NCI-H2081 (cell line): ENCODE results near the gene PNPLA1.
"Not testable (repeated sequence)": the region's sequence is repeated elsewhere in the genome, so short reads cannot be mapped to it uniquely, and the experiment has no call there.

Experiments
- DNase-seq, 2 experiments: peaks; one replicate each; lab custom pipeline; 2025; lab: John Stamatoyannopoulos, UW

Gene PNPLA1

DNA sequence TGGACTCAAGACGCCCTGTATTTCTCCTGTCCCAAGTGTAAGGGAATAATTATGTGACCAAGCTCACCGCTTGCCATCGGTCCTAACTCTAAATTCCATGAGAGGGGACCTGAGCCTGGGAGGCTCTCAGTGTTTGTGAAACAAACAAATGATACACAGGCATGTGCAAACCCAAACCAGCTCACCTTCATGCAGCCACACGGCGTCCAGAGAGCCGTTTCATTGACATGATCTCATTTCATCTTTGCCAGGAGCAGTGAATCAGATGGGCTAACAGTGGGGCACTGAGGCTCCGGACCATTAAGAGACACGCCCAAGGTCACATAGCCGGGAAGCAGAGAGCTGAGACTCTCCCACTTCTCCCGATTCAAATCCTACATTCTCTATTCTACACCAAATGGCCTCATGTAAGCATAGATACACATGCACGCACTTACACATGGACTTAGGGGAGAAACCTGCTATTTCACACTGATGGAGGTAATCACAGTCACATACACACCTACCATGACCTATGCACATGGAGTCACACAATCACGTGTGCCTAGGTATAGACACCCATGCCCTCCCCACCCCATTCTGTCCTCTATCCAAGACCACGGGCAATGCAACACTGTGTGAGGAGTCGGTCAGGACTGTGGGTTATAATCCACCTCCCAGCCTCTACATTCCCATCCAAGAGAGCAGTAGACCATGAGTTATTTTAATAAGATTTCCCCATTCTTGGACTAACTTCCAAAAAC is 65.8 kb downstream of the PNPLA1 start:
- no peak for DNase-seq

DNA sequence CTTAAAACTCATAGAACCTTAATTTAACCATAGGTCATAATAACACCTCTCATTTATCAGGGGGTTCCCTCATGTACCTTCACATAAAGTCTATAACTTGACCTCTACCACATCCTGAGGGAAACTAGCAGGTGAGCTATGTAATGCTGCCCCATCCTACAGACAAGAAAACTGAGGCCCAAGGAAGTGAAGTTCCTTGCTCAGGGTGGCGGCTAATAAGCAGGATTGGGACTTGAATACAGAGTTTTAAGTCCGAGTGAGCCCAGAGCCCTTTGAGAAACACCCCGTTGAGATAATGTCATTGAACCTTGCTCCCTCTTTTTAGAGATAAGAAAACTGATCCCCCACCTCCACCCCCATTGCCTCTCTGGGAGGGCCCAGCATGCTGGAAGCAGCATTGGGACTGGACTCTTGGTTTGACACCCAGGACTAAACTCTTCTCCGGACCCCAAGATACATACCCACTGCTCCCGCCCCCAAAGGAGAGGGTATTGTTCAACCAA is 66.4 kb downstream of the PNPLA1 start:
- DNase-seq, result no peak

DNA sequence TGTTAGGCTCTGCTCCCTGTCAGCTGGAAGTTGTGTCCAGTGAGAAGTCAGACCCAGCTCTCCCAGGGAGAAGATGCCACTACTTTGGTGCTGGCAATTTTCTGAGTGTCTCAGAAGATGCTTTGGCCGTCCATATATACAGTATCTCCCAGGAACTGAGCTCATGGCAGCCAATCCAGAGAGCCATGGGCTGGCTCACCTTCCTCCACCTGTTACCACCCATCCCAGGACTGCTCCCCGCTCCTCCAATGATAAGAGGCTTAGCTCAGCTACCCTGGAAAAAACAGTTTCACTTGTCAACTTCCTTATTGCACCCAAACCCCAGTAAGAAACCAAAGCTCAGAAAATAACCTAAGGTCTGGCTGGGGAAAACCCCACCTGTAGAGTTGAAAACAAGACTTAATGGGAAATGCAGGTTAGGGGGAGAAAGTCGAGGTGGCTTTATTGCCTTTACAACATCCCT is 67.0 kb downstream of the PNPLA1 start, which contains the start of gene BNIP5:
TSS of gene BNIP5 (minus strand) at position 110 of the 463 bp plus-strand sequence. CDS start 6,198 bp downstream, outside the sequence.
- no peak for DNase-seq

DNA sequence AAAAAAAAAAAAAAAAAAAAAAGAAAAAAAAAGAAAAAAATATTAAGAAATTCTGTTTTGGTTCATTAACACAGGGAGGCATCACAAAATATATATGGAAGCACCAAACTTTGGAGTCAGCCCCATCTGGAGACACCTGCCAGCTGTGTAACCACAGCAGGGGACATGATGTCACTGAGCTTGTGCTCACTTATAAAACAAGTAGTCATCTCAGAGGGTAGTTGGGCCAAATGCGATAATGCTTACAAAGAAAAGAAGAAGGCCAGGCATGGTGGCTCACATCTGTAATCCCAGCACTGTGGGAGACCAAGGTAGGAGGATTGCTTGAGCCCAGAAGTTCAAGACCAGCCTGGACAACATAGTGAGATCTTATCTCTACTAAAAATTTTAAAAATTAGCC is 68.0 kb downstream of the PNPLA1 start:
- DNase-seq, result no peak

DNA sequence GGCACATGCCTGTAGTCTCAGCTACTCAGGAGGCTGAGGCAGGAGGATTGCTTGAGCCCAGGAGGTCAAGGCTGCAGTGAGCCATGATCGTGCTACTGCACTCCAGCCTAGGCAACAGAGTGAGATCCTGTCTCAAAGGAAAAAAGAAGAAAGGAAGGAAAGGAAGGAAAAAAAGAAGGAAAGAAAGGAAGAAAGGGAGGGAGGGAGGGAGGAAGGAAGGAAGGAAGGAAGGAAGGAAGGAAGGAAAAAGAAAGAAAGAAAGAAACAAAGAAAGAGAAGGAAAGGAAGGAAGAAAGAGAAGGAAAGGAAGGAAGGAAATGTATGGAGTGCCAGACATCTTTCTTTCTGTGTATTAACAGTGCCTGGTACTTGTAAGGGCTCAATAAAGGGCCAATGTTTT is 68.4 kb downstream of the PNPLA1 start:
- DNase-seq, result not testable (repeated sequence)

DNA sequence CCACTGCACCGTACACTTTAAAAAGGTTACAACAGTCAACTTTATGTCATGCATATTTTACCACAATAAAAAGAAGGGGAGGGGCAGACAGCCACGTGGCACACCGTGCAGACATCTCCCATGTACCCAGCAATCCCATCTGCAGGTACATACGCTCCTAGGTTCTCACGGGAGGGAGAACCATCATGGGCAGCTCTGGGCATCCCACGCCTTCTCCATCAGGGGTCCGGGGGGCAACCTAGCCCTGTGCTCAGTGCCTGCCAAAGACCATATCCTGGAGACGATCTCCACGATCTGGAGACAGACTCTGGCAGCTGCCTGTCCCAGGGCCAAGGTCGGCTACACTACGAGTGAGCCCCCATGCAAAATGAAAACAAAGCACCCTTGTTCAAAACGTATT is 69.3 kb downstream of the PNPLA1 start:
- DNase-seq, result no peak

DNA sequence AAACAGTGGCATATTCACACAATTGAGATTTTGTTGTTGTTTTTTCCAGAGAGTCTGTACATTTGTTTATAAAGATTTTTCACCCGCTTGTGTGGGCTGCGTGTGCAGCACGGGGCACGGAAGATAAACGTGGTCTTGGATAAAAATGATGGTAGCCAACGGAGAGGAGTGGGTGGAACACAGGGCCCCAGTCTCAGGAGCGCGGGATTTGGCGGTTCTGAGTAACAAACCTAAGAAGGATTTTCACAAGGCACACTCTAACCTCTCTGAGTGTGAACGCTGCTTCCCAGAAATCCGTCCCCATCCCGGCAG is 70.4 kb downstream of the PNPLA1 start:
- no peak for DNase-seq

DNA sequence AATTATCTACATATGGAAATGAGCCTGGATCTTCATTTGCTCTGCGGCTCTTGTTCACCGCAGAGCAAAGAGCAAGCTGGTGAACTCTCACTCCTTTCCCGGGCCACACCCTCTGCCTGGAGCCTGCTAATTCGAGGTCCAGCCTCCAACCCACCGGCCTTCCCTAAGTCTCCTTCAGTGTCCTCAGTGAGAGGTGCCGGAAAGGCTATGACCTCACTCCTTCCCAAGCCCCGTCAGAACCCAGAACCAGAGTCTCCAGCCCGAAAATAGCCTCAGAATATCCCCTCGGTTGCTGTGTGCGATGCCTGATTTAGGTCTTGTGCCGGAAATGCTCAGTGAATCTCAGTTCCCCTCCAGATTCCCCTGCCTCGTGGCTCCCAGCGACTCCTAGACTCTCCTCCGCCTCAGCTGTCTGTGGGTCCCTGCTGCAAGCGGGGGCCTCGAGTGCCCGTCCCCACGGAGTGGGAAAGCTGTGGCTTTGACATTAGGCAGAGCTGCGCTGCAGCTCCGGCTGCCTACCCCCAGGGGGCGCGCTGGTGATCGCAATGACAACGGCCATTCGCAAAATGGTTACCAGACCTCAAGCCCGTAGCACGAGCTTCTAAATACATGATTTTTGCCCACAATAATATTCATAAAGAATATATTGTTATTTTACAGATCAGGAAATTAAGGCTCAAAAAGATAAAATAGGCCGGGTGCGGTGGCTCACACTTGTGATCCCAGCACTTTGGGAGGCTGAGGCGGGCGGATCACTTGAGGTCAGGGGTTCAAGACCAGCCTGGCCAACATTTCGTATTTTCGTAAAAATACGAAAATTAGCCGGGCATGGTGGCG is 71.0 kb downstream of the PNPLA1 start:
- peak; percentile 29 to 49 for DNase-seq

DNA sequence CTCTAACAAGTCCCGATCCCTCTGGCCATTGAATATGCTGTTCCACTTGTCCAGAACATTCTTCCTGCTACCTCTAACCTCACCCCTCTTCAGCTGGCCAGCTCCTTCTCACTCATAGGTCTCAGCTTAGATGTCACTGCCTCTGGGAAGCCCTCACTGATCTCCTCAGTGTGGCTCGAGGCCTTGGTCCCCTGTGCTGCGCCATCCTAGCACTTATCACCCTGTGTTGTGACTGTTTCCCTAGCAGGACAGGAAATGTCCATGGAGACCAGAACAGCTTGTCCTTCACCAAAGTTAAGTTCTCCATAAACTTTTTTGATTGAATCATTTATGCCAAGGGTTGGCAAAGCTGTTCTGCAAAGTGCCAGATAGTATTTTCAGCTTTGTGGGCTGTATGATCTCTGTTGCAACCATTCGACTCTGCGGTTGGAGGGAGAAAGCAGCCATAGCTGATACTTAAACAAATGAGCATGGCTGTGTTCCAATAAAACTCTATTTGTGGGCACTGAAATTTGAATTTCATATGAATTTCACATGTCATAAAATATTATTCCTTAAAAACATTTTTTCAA is 73.3 kb downstream of the PNPLA1 start:
- DNase-seq, result no peak

DNA sequence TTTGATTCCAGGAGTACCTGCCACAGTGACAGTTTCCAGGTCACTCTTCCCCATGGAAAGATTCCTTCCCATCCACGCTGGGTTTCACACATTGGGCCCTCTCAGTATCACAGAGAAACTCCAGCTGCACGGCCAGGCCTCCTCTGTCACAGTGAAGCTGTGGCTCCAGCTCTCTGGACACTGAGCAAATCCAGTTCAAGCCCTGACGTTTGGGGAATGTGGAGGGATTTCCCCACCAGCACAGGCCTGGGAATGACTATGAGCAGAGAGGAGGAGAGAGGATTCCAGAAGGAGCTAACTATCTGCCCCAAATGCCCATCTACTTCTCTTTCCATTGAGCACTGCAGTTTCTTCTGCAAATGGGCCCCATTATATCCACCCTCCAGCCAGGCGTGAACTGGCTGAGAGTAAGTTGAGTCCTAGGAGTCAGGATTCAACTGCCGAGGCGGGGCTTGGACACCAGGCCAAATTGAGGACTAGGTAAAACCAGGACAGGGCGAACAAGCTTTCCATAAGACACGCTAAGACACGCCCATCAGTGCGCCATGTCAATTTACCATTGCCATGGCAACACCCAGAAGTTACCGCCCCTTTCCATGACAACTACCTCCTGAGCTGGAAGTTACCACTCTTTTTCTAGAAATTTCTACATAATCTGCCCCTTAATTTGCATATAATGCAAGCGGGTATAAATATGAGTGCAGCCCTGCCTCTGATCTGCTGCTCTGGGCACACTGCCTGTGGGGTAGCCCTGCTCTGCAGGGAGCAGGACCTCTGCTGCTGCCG is 76.0 kb downstream of the PNPLA1 start:
- no peak for DNase-seq

DNA sequence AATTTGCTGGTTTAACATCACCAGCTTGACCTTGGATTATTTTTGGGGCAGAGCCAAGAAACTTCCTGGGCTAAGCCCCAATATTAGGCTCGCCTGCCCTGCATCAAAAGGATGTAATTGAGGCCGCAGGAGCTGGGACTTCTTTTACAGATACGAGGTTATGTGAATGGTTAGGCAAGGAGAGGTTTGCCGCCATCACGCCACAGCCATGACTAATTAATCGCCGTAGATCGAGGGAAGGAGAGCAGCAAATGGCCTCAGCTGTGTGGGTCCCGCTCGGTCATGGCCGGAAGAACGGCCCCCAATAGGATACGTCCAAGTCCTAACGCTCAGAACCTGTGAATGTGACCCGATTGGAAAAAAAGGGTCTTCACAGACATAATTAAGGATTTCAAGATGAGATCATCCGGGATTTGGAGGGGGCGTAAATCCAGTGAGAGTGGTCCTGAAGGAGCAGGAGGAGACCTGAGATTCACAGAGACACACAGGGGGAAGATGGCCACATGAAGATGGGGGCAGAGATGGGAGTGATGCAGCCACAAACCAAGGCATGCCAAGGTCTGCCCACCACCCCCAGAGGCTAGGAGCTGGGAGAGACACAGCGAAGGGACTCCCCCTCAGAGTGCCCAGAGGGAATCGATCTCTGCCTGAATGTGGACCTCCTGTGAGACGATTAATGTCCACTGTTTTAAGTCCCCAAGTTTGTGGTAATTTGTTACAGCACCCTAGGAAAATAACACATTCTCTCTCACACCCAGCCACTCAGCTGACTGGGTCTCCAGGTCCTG is 76.8 kb downstream of the PNPLA1 start:
- no peak for DNase-seq

DNA sequence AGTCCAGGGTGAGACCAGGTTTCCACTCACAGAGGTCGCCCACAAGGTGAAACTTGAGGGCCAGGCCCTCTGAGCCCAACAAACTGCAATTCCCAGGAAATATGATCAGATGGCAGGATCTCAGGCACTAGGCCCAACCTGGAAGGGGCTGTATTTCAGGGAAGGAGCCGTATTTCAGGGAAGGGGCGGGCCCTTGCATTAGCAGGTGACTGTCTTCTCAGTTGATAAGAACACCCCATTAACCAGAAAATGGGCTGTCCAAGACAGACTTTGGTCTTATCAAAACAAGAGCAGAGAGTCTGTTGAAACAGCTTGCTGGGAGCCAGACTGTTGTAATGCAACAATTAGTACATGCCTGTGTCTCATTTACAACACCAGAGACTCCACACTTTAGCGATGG is 77.8 kb downstream of the PNPLA1 start:
- DNase-seq, result no peak

DNA sequence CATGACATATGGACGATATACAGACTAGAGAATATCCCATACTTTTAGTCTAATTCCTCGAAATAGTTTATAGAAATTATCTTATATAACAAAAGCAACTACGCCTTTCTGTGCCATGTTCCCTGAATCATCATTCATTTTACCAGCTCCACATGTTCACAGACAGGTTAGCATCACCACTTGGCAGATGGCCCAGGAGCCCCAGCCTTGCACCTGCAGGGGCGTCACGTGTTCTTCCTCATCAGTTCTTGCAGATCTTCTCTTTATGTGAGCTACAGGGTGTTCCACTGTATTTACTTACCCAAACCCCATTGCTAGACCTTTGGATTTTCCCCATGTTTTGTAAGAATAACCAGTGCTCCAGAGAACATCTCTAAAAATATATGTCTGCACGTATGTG is 79.4 kb downstream of the PNPLA1 start:
- DNase-seq, result peak; percentile 84 to 95

DNA sequence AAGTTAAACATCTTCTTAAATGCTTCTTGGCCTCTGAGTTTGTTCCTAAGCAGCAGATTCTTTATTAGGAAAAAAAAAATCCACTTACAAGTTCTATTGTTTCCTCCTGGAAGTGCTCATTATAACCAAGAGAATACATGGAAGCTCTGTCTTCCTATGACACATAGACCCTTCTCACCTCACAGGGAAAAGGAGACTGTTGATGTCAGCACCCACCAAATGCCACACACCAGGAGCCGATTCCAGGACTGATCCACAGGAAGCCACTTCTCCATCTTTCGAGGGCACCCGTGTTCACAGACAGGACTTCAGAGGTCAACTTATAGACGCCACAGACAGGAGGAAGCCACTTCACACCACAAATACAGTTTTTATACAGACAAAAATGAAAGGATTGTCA is 80.2 kb downstream of the PNPLA1 start:
- DNase-seq, result no peak

DNA sequence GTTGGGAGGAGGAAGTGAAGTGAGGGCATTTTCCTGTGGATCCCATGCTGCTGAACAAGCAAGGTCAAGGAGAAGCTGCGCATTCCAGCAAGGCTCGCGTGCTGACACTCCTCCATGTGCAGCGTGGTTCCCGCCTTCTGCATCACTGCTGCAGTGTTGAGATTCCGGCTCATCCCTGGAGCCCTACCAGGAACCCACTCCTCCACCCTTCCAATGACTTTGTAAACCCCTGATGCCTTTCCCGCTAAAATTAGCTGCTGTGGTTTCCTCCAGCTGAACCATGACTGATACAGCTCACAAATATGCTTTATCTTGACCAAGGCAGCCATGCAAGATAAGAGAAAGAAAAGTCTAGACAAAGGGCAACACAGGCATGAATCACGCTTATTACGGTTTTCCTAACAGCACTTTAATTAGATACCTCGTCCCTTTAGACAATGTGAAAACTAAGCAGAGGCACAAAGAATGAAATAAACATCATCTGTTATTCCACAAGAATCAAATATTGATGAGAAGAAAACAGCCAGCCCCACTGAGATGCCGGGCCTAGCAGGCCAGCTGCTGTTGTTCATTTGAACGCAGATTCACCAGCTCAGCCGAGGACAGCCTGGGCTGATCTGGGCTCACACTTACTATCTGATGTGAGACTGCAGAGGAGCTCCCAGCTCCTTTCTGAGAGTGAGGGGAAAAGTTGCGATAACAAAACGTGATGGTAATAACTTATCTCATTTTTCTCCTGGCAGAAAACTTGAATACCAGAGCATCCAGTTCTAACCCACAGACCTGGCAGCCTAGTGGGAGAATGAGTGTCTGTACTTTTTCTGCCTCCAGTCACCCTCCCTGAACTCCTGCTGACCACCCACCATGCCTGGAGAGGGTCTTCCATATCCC is 81.1 kb downstream of the PNPLA1 start:
- no peak for DNase-seq

DNA sequence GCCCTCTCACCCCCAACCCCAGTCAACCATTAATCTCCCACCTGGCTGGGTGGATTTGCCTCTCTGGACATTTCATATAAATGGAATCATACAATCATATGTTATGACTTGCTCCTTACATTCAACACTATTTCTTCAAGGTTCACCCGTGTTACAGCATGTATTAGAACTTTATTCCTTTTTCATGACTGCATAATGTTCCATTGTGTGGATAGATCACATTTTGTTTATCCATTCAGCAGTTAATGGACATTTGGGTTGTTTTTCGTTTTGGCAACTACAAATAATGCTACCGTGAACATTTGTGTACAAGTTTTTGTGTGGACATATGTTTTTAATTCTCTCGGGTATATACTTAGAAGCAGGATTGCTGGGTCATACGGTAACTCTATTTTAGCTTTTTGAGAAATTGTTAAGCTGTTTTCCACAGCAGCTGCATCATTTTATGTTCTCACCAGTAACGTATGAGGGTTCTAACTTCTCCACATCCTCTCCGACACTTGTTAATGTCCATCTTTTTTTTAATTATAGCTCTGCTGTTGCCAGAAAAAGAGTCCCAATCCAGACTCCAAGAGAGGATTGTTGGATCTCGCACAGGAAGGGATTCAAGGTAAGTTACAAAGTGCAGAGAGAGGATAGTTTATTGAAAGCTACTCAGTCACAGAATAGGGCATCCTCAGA is 82.8 kb downstream of the PNPLA1 start:
- DNase-seq, result no peak

DNA sequence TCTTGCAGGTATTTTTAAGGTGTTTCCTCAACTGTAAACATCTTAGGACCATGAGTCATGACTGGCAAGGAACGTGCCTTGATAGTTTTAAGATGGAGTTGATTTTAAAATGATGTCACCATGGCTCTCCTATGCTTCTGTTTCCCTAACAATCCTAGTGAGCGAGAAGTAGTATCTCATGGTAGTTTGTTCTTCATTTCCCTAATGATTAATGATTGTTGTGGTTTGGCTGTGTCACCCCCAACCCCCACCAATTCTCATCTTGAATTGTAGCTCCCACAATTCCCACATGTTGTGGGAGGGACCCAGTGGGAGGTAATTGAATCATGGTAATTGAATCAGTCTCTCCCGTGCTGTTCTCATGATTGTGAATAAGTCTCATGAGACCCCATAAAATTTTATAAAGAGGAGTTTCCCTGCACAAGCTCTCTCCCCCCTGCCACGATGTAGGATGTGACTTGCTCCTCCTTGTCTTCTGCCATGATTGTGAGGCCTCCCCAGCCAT is 83.6 kb downstream of the PNPLA1 start:
- no peak for DNase-seq

DNA sequence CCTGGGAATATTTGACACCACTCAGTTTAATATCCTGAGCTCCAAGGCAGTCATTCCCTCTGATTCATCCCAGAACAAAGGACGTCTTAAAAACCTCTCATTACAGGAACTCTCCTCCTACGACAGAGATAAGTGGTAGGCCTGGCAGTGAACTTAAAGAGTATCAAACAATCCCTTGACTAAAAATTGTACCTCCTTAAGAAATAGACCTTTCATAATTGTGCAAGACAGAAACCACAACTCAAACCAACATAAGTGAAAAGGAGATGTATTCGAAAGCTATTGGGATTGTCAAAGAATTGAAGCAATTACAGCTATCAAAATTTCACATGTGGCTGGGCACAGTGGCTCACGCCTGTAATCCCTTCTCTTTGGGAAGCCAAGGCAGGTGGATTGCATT is 86.0 kb downstream of the PNPLA1 start:
- DNase-seq, result no peak

DNA sequence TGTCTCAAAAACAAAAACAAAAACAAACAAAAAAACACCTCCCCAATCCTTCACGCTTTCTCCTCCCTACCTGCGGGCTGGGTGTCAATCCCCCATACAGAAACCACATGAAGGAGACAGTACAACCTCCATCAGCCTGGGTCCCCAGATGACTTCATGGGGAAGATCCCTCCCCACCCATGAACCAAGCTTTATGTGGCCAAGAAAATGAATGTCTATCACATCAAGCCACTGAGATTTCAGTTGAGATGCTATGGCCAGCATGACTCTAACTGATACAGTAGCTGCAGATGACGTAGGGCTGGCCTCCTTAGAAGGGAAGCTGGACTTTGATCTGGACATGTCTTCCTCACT is 88.0 kb downstream of the PNPLA1 start:
- no peak for DNase-seq
